Measurements from ENCODE around the gene VDR.
A peak's percentile ranks its signal among the peaks of the same experiment; 100 is the strongest.
"Not testable (repeated sequence)": the region's sequence is repeated elsewhere in the genome, so short reads cannot be mapped to it uniquely, and the experiment has no call there.

The VDR gene

DNA sequence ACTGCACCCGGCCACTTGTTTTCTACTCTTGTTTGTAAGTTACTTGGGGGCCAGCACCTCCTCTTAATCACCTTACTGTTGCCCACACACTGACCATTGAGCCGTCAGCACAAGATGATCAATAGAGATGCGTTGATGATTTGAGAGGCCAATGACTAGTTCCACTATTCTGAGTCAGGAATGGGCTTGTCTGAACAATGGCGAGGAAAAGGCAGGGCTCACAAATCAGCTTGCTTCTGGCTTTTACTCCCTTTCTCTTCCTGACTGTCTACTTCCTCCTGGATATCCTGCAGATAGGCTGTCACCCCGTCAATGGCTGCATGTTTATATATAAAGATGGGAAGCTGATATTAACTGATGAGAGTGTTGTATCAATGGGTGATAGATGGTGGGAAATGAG is 55.9 kb downstream of the VDR start:
- no peak for DNase-seq (ENCODE audit: low read depth in 3 of 3)

GRCh38 chr12:47846294-47846996 is 58.3 kb downstream of the VDR start:
- no peak for DNase-seq (ENCODE audit: low read depth in 3 of 3)

GRCh38 chr12:47845081-47845480 is 59.7 kb downstream of the VDR start:
- DNase-seq (ENCODE audit: low read depth in 3 of 3) = no peak

GRCh38 chr12:47844264-47845019 is 60.4 kb downstream of the VDR start:
- no peak for DNase-seq (ENCODE audit: low read depth in 3 of 3)

DNA sequence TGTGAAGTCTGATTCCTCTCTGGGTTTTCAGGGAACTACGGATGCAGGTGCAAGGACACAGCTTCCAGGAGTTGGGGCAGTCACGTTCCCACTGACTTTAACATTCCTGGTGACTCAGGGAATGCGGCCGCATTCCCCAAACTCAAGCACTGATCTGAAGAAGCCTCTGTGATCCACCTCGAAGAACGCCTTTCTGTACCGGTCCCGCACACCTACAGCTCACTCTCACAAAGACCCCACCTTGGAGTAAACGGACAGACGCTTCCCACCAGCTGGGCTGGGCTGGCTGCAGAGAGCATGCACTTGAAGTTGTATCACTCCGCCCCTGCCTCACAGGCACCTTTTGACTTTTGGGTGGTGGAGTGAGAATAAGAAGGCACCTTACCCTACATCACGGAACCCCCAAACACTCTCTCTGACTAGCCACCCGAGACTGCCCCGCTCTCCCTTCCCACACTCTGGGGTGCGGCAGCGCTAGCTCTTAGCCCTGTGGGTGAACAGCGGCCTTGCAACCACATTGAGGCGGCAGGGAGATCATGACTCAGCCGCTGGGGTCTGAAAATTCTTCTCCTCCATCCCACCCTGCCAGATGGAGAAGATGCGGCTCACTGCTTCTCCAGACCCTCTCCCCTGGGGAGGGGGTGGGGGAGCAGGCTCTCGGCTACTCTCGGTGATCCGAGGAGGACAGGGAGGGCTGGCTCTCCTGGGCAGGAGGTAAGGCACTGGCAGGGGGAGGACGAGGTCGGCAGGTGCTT is 61.4 kb downstream of the VDR start:
- no peak for DNase-seq (ENCODE audit: low read depth in 3 of 3)

- not testable (repeated sequence) for DNase-seq (ENCODE audit: low read depth in 3 of 3)
Measured at GRCh38 chr12:47842543-47842942, 62.3 kb downstream of the VDR start.

DNA sequence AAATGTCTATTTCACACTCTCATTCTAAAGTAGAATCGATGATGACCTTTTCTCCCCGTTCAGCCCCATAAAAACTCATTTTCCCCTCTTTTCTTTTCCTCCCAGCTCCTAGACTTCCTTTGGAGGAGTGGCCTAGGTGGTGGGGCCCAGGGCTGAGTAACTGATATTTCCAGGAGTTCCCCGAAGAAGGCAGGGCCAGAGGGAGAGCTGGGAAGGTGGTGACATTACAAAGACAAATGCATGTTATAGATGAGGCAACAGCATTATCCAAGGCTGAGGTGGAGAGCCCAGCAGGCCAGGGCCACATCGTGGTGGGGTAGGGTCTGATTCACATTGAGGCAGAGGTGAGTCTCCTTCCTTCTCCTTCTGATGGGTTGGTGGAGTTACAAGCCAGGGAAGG is 62.9 kb downstream of the VDR start:
- DNase-seq (ENCODE audit: low read depth in 3 of 3) = no peak

GRCh38 chr12:47841501-47841900 is 63.3 kb downstream of the VDR start:
- DNase-seq (ENCODE audit: low read depth in 3 of 3) = no peak

DNA sequence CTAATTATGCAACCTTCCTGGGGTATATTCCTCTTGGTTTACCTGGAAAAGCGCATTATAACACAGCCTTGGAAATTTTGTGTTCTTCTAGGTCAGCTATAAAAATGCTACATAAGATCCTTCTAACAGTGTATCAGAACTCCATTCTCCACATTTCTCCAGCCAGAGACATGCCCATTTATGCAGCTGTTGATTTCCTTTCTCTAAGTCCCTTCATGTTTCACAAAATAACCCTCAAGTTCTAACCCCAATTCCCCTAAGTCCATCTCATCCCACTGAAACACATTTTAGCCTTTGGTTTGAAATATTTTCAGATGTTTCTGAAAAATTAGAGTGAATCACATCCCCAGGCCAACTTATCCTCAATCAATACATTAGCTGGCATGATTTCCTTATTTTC is 64.2 kb downstream of the VDR start:
- DNase-seq (ENCODE audit: low read depth in 3 of 3) = no peak

DNA sequence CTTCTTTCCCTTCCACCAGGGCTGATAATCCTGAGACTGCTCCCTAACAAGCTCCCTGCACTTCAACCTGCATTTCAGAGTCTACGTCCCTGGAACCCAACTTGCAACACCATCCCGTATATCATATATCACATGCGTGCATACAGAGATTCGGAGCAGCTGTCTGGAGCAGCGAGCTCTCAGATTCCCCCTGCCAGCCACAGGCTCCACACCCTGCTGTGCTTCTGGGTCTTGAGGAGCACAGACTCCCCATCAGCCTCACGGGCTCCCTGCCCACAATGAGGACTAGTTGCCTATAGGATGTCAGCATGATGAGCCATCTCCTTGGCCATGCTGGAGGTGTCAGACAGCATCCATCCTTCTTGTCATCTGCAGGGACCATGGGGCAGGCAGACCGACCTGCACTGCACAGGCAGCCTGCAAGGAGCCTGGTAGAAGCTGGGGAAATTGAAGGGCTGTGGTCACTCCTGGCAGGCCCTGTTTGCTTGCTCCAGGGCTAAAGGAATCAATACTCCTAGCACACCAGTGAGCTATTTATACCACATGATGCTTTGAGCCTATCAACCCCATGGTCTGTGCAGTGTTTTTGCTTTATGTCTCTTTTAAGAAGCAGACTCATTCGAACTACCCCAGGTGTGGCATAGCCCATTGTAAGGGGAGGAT is 65.4 kb downstream of the VDR start:
- no peak for DNase-seq (ENCODE audit: low read depth in 3 of 3)

DNA sequence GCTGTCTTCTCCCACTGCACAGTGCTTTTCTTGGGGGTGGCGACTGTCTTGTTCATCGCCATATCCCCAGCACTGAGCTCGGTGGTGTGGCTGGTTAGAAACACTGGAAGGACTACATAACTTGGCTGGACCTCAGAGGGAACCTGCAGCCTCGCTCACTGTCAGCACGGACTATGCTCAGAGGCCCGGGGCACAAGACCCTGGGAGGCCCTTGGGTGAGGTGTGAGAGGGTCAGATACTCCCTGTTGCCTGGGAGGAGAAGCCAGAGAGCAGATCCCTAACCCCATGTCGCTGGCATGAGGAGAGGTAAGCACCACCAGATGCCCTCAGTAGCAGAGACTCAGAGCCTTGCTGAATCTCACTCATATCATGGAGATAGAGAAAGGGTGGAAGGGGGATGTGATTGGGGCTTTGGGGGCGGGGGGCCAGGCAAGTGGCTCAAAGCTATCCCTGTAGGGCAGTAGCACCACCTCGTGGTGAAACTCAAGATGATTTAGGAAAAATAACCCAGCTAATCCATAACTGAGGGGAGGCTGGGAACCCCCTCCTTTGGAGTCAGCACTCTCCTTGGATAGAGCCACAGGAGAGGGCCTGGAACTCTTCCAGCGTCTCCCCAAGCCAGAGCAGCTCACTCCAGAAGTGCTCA is 66.4 kb downstream of the VDR start:
- DNase-seq (ENCODE audit: low read depth in 3 of 3) = no peak

DNA sequence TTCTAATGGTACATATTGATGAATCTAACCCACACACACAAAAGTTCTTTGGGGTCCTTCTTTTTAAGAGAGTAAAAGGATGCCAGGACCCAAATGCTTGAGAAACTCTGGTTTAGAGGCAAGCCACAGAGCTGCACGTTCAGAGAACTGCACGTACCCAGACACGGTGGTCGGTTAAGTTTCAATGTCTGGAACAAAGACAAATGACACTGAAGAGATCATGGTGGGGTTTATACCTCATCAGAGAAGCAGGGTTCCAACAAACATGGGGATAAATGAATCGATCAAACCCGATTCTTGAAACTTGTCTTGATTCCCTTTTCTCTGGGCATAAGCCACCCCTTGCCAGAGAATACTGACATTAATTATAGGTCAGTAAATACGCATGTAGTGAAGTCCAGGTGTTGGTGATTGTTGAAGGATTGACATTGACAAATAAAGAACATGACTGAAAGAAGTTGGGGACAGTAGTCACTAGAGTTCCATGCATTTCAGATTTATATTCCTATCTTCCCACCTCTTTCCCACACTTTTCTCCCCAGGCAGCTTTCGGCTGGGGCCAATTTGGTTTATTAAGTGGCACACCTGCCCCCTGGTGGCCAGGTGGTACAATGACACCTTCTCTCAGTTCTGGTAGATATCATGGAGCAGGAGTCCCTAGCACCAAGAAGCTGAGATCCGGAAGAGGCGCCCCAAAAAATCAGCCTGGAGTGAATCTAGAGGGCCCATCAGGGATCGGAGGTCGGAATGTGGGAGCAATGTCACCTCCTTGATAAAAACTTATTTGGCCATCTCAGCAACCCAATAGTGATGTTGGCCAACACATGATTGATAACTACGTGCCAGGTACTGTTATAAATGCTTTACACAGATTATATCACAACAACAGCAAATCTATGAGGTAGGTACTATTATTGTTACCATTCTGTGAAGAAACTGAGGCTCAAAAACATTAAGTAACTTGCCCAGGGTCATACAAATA is 67.3 kb downstream of the VDR start:
- DNase-seq (ENCODE audit: low read depth in 3 of 3) = no peak

- DNase-seq (ENCODE audit: low read depth in 3 of 3) = no peak
Measured at GRCh38 chr12:47835831-47836155, 69.0 kb downstream of the VDR start.

- DNase-seq (ENCODE audit: low read depth in 3 of 3) = no peak
Measured at GRCh38 chr12:47835006-47835830, 69.6 kb downstream of the VDR start.

DNA sequence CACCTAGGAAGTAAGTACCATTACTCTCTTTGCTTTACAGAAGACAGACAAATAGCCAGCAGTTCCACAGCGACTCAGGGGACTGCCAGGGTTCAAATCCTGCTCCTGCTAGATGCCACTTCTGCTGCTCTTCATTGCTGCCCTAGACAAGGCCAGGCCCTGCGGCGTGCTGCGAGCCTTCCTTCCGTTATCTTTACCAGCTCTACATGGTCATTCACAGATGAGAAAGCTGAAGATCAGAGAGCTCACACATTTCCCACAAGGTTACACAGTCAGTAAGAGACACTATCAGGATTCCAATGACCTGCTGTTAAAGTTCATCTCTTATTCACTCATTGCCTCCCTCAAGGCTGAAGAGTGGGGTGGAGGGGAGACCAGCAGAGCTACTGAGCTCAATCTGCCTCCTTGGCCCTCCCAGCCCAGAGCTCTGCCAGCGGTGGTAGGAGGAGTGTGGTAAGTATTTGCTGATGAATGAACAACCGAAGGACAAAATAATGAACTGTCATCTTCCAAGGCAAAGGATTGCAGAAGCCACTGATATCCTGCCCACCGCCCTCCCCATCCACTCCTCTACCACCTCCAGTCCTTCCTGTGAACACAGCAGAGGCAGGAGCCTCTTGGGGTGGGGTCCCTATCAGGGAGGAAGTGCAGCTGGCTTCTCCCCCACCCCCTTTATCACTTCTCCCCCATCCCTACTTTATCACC is 70.4 kb downstream of the VDR start:
- DNase-seq (ENCODE audit: low read depth in 3 of 3) = no peak

- DNase-seq (ENCODE audit: low read depth in 3 of 3) = no peak
Measured at GRCh38 chr12:47833591-47834012, 71.2 kb downstream of the VDR start.

- DNase-seq (ENCODE audit: low read depth in 3 of 3) = peak in 2 of 3 donors; percentile 77 to 82
Measured at GRCh38 chr12:47832263-47832933, 72.4 kb downstream of the VDR start.

GRCh38 chr12:47829584-47829983 is 75.2 kb downstream of the VDR start:
- no peak for DNase-seq (ENCODE audit: low read depth in 3 of 3)

All from stimulated activated CD4-positive, alpha-beta T cell treated with anti-CD3 and anti-CD28 coated beads, TNF-alpha, amount 100 ng/mL, for 48 hours (primary cell).